Measurements from ENCODE around the gene SRRM3. TPM values are rescaled to one million over a fixed set of nuclear protein-coding genes. Genes with fewer than 3 reads are reported as not detected.
"Not testable (repeated sequence)": the region's sequence is repeated elsewhere in the genome, so short reads cannot be mapped to it uniquely, and the experiment has no call there.

Gene SRRM3
- total RNA-seq, 1 donor from 2014 or later, result 0.23 TPM

DNA sequence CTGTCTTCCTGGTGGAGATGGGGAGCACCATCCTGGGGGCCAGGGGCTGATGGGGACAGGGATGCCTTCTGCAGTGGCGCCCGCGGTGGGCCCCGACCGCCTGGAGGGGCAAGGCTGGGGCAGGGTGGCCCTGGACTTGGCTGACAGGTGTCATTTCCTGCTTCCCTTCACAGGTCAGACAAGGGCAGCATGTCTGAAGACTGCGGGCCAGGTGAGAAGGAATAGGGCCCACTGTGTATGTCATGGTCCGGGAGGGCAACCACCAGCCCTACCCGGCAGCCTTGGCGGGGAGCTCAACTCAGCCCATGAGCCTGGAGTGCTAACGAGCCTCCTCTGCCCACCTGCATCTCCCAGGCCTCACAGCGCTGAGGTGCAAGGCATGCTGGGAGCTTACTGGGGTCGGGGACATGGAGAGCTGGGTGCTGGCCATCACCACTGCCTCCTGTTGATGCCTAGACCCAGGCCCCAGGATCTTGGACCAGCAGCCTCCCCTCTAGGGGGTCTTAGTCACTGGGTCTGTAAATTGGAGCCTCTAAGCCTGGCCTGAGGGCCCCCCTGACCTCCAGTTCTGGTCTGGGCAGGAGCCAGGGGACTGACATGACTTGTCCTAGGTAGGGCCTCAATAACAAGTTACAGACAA is 28.0 kb upstream of the SRRM3 start:
- intact Hi-C loops (cut with micrococcal nuclease), result no loop called here
- no peak for DNase-seq (ENCODE audit: low spot score)
- H3K9me3 Mint-ChIP-seq, result no peaks in the 10 kb centered on the region

GRCh38 chr7:76176951-76177350 is 24.7 kb upstream of the SRRM3 start:
- H3K27me3 Mint-ChIP-seq (ENCODE audit: low read depth); H3K4me1 Mint-ChIP-seq (ENCODE audit: low read depth); H3K27ac Mint-ChIP-seq; H3K9me3 Mint-ChIP-seq; H3K36me3 Mint-ChIP-seq (ENCODE audit: low read depth); H3K4me3 Mint-ChIP-seq (ENCODE audit: low read depth); DNase-seq (ENCODE audit: low spot score): not testable (repeated sequence)
- intact Hi-C loops (cut with micrococcal nuclease), result loop anchor here (5.0 kb wide), 1 partner anchor 115 kb away; no protein-coding TSS in a partner anchor

More for the DNA sequence above, 28.0 kb upstream of the SRRM3 start:
- Mint-ChIP-seq H3K27ac (no peak overlapping the region), H3K27me3 (ENCODE audit: low read depth) (no peaks in the 10 kb centered on the region), H3K36me3 (ENCODE audit: low read depth) (no peaks in the 10 kb centered on the region), H3K4me3 (ENCODE audit: low read depth) (no peak overlapping the region), H3K4me1 (ENCODE audit: low read depth) (peaks cover 6% of the 10 kb centered on the region)

GRCh38 chr7:76179686-76180085 is 22.0 kb upstream of the SRRM3 start:
- Mint-ChIP-seq H3K9me3 (no peaks in the 10 kb centered on the region), H3K4me3 (ENCODE audit: low read depth) (no peak overlapping the region), H3K27me3 (ENCODE audit: low read depth) (no peaks in the 10 kb centered on the region), H3K36me3 (ENCODE audit: low read depth) (no peaks in the 10 kb centered on the region), H3K27ac (no peak overlapping the region), H3K4me1 (ENCODE audit: low read depth) (peaks cover 4% of the 10 kb centered on the region)
- no peak for DNase-seq (ENCODE audit: low spot score)
- intact Hi-C loops (cut with micrococcal nuclease), result loop anchor here (5.0 to 10.0 kb wide), 2 partner anchors 55 to 113 kb away; no protein-coding TSS in a partner anchor

GRCh38 chr7:76182225-76182960 is 19.3 kb upstream of the SRRM3 start:
- intact Hi-C loops (cut with micrococcal nuclease), result loop anchor here (10.0 kb wide), 1 partner anchor 52 kb away; no protein-coding TSS in a partner anchor
- H3K9me3 Mint-ChIP-seq, result no peaks in the 10 kb centered on the region
- no peaks in the 10 kb centered on the region for H3K27me3 Mint-ChIP-seq (ENCODE audit: low read depth)
- no peaks in the 10 kb centered on the region for H3K36me3 Mint-ChIP-seq (ENCODE audit: low read depth)
- peaks cover 4% of the 10 kb centered on the region for H3K4me1 Mint-ChIP-seq (ENCODE audit: low read depth)
- H3K27ac Mint-ChIP-seq, result no peak overlapping the region
- no peak overlapping the region for H3K4me3 Mint-ChIP-seq (ENCODE audit: low read depth)
- no peak for DNase-seq (ENCODE audit: low spot score)

GRCh38 chr7:76185187-76185896 is 16.4 kb upstream of the SRRM3 start:
- Mint-ChIP-seq H3K4me1 (ENCODE audit: low read depth) (no peaks in the 10 kb centered on the region), H3K4me3 (ENCODE audit: low read depth) (no peak overlapping the region), H3K36me3 (ENCODE audit: low read depth) (no peaks in the 10 kb centered on the region), H3K27ac (no peak overlapping the region), H3K27me3 (ENCODE audit: low read depth) (no peaks in the 10 kb centered on the region), H3K9me3 (no peaks in the 10 kb centered on the region)
- DNase-seq (ENCODE audit: low spot score), result no peak
- intact Hi-C loops (cut with micrococcal nuclease), result loop anchor here (10.0 kb wide), 1 partner anchor 49 kb away; no protein-coding TSS in a partner anchor

- H3K4me1 Mint-ChIP-seq (ENCODE audit: low read depth), result no peaks in the 10 kb centered on the region
- no peaks in the 10 kb centered on the region for H3K36me3 Mint-ChIP-seq (ENCODE audit: low read depth)
- DNase-seq (ENCODE audit: low spot score), result no peak
- intact Hi-C loops (cut with micrococcal nuclease), result loop anchor here (10.0 kb wide), 1 partner anchor 48 kb away; no protein-coding TSS in a partner anchor
- H3K27ac Mint-ChIP-seq, result no peak overlapping the region
- H3K27me3 Mint-ChIP-seq (ENCODE audit: low read depth), result no peaks in the 10 kb centered on the region
- H3K4me3 Mint-ChIP-seq (ENCODE audit: low read depth), result no peak overlapping the region
- no peaks in the 10 kb centered on the region for H3K9me3 Mint-ChIP-seq
These were observed 14.4 kb upstream of the SRRM3 start for GRCh38 chr7:76187272-76187671.

DNA sequence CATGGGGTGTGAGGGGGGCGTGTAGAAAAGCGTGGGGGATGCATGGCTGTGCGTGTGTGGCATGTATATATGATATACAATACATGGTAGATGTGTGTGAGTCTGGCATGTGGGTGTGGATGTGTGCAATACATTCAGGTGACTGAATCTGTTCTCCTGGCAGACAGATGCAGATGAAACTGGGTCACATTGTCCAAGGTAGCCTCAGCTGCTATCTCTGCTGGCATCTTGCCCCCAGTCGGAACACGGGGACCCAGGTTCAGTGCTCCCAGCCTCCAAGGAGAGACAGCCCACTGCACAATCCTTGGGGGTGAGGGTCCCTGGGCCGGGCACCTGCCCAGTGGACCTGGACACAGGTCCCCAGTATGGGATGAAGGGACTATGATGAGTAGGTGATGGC is 12.4 kb upstream of the SRRM3 start:
- DNase-seq (ENCODE audit: low spot score), result no peak
- Mint-ChIP-seq H3K9me3 (no peaks in the 10 kb centered on the region), H3K27ac (no peak overlapping the region), H3K27me3 (ENCODE audit: low read depth) (peaks cover 4% of the 10 kb centered on the region), H3K4me3 (ENCODE audit: low read depth) (no peak overlapping the region), H3K4me1 (ENCODE audit: low read depth) (no peaks in the 10 kb centered on the region), H3K36me3 (ENCODE audit: low read depth) (no peaks in the 10 kb centered on the region)
- intact Hi-C loops (cut with micrococcal nuclease), result loop anchor here (10.0 kb wide), 1 partner anchor 46 kb away; no protein-coding TSS in a partner anchor

- Mint-ChIP-seq H3K4me3 (ENCODE audit: low read depth) (no peak overlapping the region), H3K27me3 (ENCODE audit: low read depth) (peaks cover 4% of the 10 kb centered on the region), H3K27ac (no peak overlapping the region), H3K4me1 (ENCODE audit: low read depth) (no peaks in the 10 kb centered on the region), H3K36me3 (ENCODE audit: low read depth) (no peaks in the 10 kb centered on the region), H3K9me3 (no peaks in the 10 kb centered on the region)
- intact Hi-C loops (cut with micrococcal nuclease), result no loop called here
- no peak for DNase-seq (ENCODE audit: low spot score)
These were observed 9.9 kb upstream of the SRRM3 start for GRCh38 chr7:76191783-76192240.

DNA sequence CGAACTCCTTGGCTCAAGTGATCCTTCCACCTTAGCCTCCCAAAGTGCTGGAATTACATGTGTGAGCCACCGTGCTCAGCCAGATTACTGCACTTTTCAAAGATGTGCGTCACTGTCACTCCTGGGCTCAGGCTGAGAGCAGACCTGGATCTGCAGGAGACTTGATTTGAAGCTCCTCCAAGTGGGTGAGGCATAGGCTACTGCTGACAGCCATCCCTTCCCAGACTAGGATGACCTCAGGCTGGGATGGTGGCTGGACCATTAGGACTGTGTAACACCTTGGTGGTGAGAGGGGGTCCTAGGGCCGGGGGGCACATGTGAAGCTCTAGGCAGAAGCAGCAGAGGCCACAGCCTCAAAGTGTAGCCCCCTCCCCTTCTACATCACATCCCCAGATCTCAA is 8.2 kb upstream of the SRRM3 start:
- Mint-ChIP-seq H3K27me3 (ENCODE audit: low read depth) (peaks cover 4% of the 10 kb centered on the region), H3K9me3 (no peaks in the 10 kb centered on the region), H3K4me3 (ENCODE audit: low read depth) (no peak overlapping the region), H3K27ac (no peak overlapping the region), H3K36me3 (ENCODE audit: low read depth) (no peaks in the 10 kb centered on the region), H3K4me1 (ENCODE audit: low read depth) (no peaks in the 10 kb centered on the region)
- intact Hi-C loops (cut with micrococcal nuclease), result no loop called here
- no peak for DNase-seq (ENCODE audit: low spot score)

DNA sequence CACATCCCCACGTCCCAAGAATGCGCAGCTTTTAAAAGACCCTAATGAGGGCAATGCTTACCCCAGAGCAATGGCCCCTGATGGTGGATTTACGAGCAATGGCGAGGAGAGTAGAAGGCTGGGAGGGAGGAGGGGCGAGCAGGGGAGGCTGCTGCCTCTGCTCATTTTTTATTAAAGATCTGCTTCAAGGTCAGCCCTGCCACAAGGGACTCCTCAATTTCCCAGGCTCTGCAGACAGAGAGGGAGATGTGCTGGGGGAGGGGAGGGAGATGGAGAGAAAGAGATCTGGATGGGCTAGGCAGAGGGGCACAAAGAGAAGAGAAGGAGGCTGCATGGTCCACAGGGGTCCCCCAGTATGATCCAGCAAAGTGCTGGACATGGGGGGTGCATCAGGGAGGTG is 7.8 kb upstream of the SRRM3 start:
- no peak overlapping the region for H3K27ac Mint-ChIP-seq
- no peak for DNase-seq (ENCODE audit: low spot score)
- no peak overlapping the region for H3K4me3 Mint-ChIP-seq (ENCODE audit: low read depth)
- no peaks in the 10 kb centered on the region for H3K9me3 Mint-ChIP-seq
- peaks cover 4% of the 10 kb centered on the region for H3K27me3 Mint-ChIP-seq (ENCODE audit: low read depth)
- no peaks in the 10 kb centered on the region for H3K36me3 Mint-ChIP-seq (ENCODE audit: low read depth)
- intact Hi-C loops (cut with micrococcal nuclease), result no loop called here
- no peaks in the 10 kb centered on the region for H3K4me1 Mint-ChIP-seq (ENCODE audit: low read depth)

DNA sequence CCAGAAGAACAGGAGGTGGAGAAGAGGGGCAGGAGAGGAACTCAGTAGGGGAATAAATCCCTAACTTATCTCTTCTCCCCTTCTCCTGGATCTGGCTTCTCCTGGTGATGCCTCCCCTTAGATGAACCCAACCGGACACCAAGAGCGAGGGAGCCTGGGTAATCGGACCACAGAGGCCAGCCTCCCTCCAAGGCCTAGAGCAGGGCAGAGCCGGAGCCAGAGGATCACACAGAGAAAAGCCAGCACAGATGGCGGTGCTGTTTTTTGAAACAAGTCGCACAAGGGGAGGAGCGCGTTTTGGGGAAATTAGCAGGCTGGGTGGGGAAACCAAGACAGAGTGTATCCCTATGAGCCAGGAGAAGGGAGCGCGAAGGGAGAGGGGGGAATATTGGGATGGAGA is 4.9 kb upstream of the SRRM3 start:
- Mint-ChIP-seq H3K4me1 (ENCODE audit: low read depth) (no peaks in the 10 kb centered on the region), H3K9me3 (no peaks in the 10 kb centered on the region), H3K4me3 (ENCODE audit: low read depth) (no peak overlapping the region), H3K36me3 (ENCODE audit: low read depth) (no peaks in the 10 kb centered on the region), H3K27ac (no peak overlapping the region), H3K27me3 (ENCODE audit: low read depth) (peaks cover 10% of the 10 kb centered on the region)
- DNase-seq (ENCODE audit: low spot score), result no peak
- intact Hi-C loops (cut with micrococcal nuclease), result no loop called here

DNA sequence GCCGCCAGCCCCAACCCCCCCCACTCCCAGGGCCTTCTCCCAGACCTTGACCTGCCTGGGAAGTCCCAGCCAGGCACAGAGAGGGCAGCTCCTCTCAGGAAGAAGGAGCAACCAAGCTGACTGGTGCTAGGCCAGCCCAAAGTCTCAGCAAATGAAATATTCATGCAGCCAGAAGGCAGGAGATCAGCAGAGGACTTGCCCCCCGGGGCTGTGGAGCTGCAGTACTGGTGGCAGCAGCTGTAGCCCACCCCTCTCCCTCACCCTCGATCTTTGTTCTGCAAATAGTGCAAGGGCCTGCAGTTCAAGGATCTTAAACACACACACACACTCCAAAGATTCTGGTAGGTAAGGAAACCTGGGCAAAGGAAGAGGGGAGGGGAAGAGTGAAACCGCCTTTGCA is 3.5 kb upstream of the SRRM3 start:
- no peaks in the 10 kb centered on the region for H3K9me3 Mint-ChIP-seq
- H3K27me3 Mint-ChIP-seq (ENCODE audit: low read depth), result peaks cover 10% of the 10 kb centered on the region
- intact Hi-C loops (cut with micrococcal nuclease), result no loop called here
- H3K27ac Mint-ChIP-seq, result no peak overlapping the region
- H3K4me3 Mint-ChIP-seq (ENCODE audit: low read depth), result no peak overlapping the region
- H3K4me1 Mint-ChIP-seq (ENCODE audit: low read depth), result no peaks in the 10 kb centered on the region
- no peaks in the 10 kb centered on the region for H3K36me3 Mint-ChIP-seq (ENCODE audit: low read depth)
- no peak for DNase-seq (ENCODE audit: low spot score)

DNA sequence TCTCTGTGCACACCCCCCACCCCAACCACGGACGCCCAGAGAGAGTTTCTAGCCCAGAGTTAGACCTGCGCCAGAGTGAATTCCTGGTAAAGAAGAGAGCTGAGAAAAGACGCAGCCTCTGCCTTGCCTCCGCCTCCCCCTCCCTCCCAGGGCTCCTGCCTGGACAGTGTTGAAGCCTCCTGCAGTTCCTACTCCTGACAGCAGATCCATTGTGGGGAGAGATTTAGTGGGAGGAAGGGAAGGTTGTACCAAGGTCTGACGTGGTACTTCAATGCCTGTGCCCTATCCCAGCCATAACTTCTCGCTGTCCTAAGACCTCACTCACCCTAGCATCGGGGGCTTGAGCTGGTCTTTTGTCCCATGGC is 952 bp downstream of the SRRM3 start:
- no peak overlapping the region for H3K27ac Mint-ChIP-seq
- DNase-seq (ENCODE audit: low spot score), result no peak
- no peaks in the 10 kb centered on the region for H3K4me1 Mint-ChIP-seq (ENCODE audit: low read depth)
- no peaks in the 10 kb centered on the region for H3K36me3 Mint-ChIP-seq (ENCODE audit: low read depth)
- no peak overlapping the region for H3K4me3 Mint-ChIP-seq (ENCODE audit: low read depth)
- intact Hi-C loops (cut with micrococcal nuclease), result no loop called here
- H3K27me3 Mint-ChIP-seq (ENCODE audit: low read depth), result peaks cover 6% of the 10 kb centered on the region
- H3K9me3 Mint-ChIP-seq, result no peaks in the 10 kb centered on the region

Data from activated T-helper 2 cell treated with anti-CD3 and anti-CD28 coated beads, Interferon-gamma antibody, Interleukin-2, Interleukin-4, amounts not matched to agents 10 μg/mL and 5 μg/mL and 100 μg/mL, durations not matched to agents 14 hours and 24 hours and 36 hours (primary cell).